Coronary artery (tissue), 2 donors: ENCODE results near the gene SIGLECL1.

Experiments used
- DNase-seq: peaks from one replicate; pipeline ENCODE4 v3.0.0-alpha.2; 2017; ENCODE audit warnings: low spot score
- H3K27ac ChIP-seq, 2 donors: fragments of 200-600 bp; sonication (generic); one replicate each; pipeline ENCODE4 v1.5.1; 2016 to 2019
- H3K4me3 ChIP-seq: fragments of 200-600 bp; sonication (generic); 2 replicates; pipeline ENCODE4 v1.5.1; 2016; ENCODE audit warnings: mild to moderate bottlenecking, moderate library complexity
- CTCF ChIP-seq: fragments of 200-600 bp; sonication (generic); IDR thresholded peaks from one replicate; pipeline ENCODE4 v1.5.1; 2019; ENCODE audit warnings: antibody characterized with exemption

SIGLECL1 gene

DNA sequence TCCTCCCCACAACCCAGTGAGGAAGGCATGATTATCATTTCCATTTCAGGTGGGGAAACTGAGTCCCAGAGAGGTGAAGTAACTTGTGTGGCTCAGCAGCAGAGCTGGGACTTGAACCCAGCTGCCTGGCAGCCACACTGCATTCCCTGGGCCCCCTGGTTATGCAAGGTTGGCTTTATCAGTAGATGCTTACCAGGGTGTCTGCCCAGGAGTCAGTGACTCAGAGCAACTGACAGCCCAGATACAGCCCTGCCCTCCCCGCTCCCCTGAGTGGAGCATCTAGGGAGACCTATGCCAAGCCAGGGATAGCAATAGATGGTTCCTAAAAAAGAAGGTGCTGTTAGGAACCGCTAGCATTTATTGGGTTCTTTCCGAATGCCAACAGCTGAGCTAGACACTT, 66.5 kb downstream of the SIGLECL1 start:
- H3K4me3 ChIP-seq: no peak overlapping the region
- no peak for TF ChIP-seq CTCF
- no peak overlapping the region for H3K27ac ChIP-seq
- no peak for DNase-seq

DNA sequence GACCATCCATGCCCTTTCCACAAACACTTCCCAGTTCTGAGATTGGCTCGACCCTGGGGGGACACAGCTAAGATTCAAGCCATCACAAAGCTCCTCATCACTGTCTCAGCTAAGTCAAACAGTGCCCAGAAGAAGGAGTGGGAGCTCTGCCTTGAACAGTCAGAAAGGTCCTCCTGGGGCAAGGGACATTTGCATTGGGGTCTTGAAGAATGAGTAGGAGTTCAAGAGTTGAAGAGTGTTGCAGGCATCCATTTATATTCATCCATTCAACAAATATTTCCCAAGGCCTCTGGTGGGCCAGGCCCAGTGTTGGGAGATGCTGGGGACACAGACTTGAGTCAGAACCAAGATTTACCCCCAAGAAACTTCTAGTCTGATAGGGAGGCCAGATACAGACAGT, 67.1 kb downstream of the SIGLECL1 start:
- no peak overlapping the region for H3K4me3 ChIP-seq
- no peak for DNase-seq
- H3K27ac ChIP-seq: no peak overlapping the region
- TF ChIP-seq CTCF: no peak
